Measurements from ENCODE around the gene NKX3-2. TPM values are rescaled to one million over a fixed set of nuclear protein-coding genes. Genes with fewer than 3 reads are reported as not detected.

NKX3-2 gene
- total RNA-seq, 1 experiment from 2014 or later: 1.2 TPM

DNA sequence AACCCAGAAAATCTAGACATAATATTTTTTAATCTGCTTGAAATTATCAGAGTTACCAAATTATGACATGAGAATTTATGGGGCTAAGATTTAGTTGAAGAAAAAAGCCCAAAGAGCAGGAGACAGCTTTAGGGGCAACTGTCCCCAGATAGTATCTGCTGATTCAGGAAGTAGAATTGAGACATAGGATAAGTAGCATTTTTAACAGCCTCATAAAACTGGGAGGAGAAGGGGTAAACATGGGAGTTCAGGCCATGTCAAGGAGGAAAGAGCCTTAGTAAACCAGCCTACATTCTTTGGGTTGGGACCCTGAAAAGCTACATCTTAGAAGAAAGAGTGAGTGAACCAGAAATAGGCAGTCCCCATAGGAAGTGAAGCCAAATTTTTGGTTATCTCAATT is 50.5 kb downstream of the NKX3-2 start:
- no peak for DNase-seq
- no peaks in the 10 kb centered on the region for H3K36me3 ChIP-seq
- no peaks in the 10 kb centered on the region for H3K9me3 ChIP-seq
- no peaks in the 10 kb centered on the region for H3K27me3 ChIP-seq
- H3K4me3 ChIP-seq: no peak overlapping the region

DNA sequence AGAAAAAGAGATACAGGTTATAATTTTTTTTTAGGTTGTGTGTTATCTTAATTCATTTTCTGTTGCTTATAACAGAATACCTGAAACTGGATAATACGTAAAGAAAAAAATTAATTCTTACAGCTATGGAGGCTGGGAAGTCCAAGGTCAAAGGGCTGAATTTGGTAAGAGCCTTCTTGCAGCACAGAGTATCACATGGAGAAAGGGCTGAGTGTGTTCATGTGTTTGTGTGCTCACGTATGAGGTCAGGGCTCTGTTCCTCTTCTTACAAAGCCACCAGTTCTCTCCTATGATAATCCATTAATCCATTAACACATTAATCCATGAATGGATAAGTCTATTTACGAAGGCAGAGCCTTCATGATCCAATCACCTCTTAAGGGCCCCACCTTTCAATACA is 51.6 kb downstream of the NKX3-2 start:
- Histone ChIP-seq H3K27me3 (no peaks in the 10 kb centered on the region), H3K36me3 (no peaks in the 10 kb centered on the region), H3K9me3 (no peaks in the 10 kb centered on the region), H3K4me3 (no peak overlapping the region)
- no peak for DNase-seq

Other genes starting within 250 kb of the NKX3-2 start
- gene RAB28, start 60.2 kb downstream of the NKX3-2 start, total RNA-seq (2014; rRNA removed; shearing (Covaris generic); ENCODE audit: low replicate concordance): 9.5 and 22.3 TPM in 2 replicates
- 4.1 and 11.3 TPM in 2 replicates for gene BOD1L1, start 83.2 kb upstream of the NKX3-2 start, total RNA-seq (2014; rRNA removed; shearing (Covaris generic); ENCODE audit: low replicate concordance)

All from MG63 (cell line).